ENCODE results near the gene KCNB1.

GRCh38 chr20:49435639-49436038 lies 46.8 kb downstream of the KCNB1 start:
- TF ChIP-seq, protein P1, sequence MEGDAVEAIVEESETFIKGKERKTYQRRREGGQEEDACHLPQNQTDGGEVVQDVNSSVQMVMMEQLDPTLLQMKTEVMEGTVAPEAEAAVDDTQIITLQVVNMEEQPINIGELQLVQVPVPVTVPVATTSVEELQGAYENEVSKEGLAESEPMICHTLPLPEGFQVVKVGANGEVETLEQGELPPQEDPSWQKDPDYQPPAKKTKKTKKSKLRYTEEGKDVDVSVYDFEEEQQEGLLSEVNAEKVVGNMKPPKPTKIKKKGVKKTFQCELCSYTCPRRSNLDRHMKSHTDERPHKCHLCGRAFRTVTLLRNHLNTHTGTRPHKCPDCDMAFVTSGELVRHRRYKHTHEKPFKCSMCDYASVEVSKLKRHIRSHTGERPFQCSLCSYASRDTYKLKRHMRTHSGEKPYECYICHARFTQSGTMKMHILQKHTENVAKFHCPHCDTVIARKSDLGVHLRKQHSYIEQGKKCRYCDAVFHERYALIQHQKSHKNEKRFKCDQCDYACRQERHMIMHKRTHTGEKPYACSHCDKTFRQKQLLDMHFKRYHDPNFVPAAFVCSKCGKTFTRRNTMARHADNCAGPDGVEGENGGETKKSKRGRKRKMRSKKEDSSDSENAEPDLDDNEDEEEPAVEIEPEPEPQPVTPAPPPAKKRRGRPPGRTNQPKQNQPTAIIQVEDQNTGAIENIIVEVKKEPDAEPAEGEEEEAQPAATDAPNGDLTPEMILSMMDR (IDR thresholded peaks at IDR 0.05; ENCODE audit: insufficient read depth, low read length) = no peak
- no peak for TF ChIP-seq GABPA (IDR thresholded peaks at IDR 0.05; ENCODE audit: low read depth)
- TF ChIP-seq, protein P2, sequence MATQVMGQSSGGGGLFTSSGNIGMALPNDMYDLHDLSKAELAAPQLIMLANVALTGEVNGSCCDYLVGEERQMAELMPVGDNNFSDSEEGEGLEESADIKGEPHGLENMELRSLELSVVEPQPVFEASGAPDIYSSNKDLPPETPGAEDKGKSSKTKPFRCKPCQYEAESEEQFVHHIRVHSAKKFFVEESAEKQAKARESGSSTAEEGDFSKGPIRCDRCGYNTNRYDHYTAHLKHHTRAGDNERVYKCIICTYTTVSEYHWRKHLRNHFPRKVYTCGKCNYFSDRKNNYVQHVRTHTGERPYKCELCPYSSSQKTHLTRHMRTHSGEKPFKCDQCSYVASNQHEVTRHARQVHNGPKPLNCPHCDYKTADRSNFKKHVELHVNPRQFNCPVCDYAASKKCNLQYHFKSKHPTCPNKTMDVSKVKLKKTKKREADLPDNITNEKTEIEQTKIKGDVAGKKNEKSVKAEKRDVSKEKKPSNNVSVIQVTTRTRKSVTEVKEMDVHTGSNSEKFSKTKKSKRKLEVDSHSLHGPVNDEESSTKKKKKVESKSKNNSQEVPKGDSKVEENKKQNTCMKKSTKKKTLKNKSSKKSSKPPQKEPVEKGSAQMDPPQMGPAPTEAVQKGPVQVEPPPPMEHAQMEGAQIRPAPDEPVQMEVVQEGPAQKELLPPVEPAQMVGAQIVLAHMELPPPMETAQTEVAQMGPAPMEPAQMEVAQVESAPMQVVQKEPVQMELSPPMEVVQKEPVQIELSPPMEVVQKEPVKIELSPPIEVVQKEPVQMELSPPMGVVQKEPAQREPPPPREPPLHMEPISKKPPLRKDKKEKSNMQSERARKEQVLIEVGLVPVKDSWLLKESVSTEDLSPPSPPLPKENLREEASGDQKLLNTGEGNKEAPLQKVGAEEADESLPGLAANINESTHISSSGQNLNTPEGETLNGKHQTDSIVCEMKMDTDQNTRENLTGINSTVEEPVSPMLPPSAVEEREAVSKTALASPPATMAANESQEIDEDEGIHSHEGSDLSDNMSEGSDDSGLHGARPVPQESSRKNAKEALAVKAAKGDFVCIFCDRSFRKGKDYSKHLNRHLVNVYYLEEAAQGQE (IDR thresholded peaks at IDR 0.05; ENCODE audit: insufficient replicate concordance, low read depth) = no peak

All from HL-60 (cell line).